Heart left ventricle (tissue), 13 donors: ENCODE results near the gene KLK14.

Experiments used
- CTCF ChIP-seq, 12 donors: fragments of 200-600 bp; sonication (generic) in 4 of 12; IDR thresholded peaks; one replicate each; pipeline versions ENCODE4 v1.5.0 to v1.8.0; 2018 to 2022; ENCODE audit warnings: antibody characterized with exemption in 12 of 12, mild to moderate bottlenecking in 5 of 12
- POLR2A ChIP-seq, 2 donors: fragments of 450-650 bp; IDR thresholded peaks; one replicate each; pipeline ENCODE4 v1.6.1; 2017; ENCODE audit warnings: antibody characterized with exemption in 2 of 2, mild to moderate bottlenecking in 2 of 2, moderate library complexity in 2 of 2
- donor health status: ischemic (EF 13 %, LVEDD 7.1; RV severe dilation, severe dysfunction).
- donor health status: DM: no; HTN: yes; CAD: no.
- donor health status: DM: no; HTN: no; CAD: no.
- donor health status: ischemic (EF 25% LVEDD 6.9; RV normal size, moderate dysfunction).
- donor health status: ischemic (EF 25% LVEDD 5.7; RV mildly dilated, moderate dysfunction).
- donor health status: ischemic (EF 35%, LVEDD 5.7; RV mildly dilated, moderate dysfunction).
- donor health status: nonischemic (EF 11% LVEDD 7.7; RV severe dilation, severe dysfunction).
- donor health status: DM: yes; HTN: yes; CAD: no.
- donor health status: PGD.
- donor health status: ischemic (EF 29% LVEDD 5.4; RV normal size, mild dysfunction).
- donor health status: nonischemic (EF 23%, LVEDD 6.1; RV moderate dilation, normal function).

GRCh38 chr19:51127032-51127431 is 44.3 kb upstream of the KLK14 start:
- TF ChIP-seq CTCF (IDR thresholded peaks at IDR 0.05): no peak
- no peak for TF ChIP-seq POLR2A (IDR thresholded peaks at IDR 0.05)
